Measurements from ENCODE around the gene KCNH1.

GRCh38 chr1:210922666-210923065 is 211.3 kb downstream of the KCNH1 start:
- TF ChIP-seq CTCF (IDR thresholded peaks at IDR 0.05) (no peak), MXI1 (IDR thresholded peaks at IDR 0.05; ENCODE audit: low read depth, low read length) (no peak), EP300 (IDR thresholded peaks at IDR 0.05; ENCODE audit: borderline replicate concordance in 1 of 2, low read depth in 1 of 2, low read length in 1 of 2) (no peak), EZH2phosphoT487 (IDR thresholded peaks at IDR 0.05; ENCODE audit: borderline replicate concordance, low read depth) (no peak), YY1 (IDR thresholded peaks at IDR 0.05; ENCODE audit: low read depth) (no peak), FOXJ3 (CRISPR knock-in tag; IDR thresholded peaks at IDR 0.05) (no peak), MAX (IDR thresholded peaks at IDR 0.05; ENCODE audit: low read depth) (no peak), SMC3 (IDR thresholded peaks at IDR 0.05; ENCODE audit: low read depth, low read length) (no peak), SIN3A (IDR thresholded peaks at IDR 0.05; ENCODE audit: borderline replicate concordance, low read depth, low read length) (no peak), REST (IDR thresholded peaks at IDR 0.05; ENCODE audit: low read depth, low read length) (no peak), RAD21 (IDR thresholded peaks at IDR 0.05; ENCODE audit: low read length) (no peak), NFIC (IDR thresholded peaks at IDR 0.05; ENCODE audit: borderline replicate concordance) (no peak)
